AG04450 (cell line): ENCODE data around the gene MRI1. TPM values are rescaled to one million over a fixed set of nuclear protein-coding genes. Genes with fewer than 3 reads are reported as not detected.

ENCODE experiments used
- CTCF ChIA-PET: fragments of 300-600, 350-600 bp; formaldehyde crosslinking; extraction: SDS; loops from one replicate; lab custom pipeline; 2022; ENCODE audit warnings: antibody characterized with exemption, inconsistent platforms; lab: Charles Lee
- POLR2A ChIA-PET: fragments of 350-600 bp; formaldehyde crosslinking; extraction: SDS; loops from one replicate; lab custom pipeline; 2021; ENCODE audit warnings: antibody characterized with exemption, inconsistent platforms; lab: Yijun Ruan, JAX
- DNase-seq: peaks from one replicate; pipeline ENCODE4 v3.0.0-alpha.2; 2011; ENCODE audit warnings: low read depth, low spot score
- H3K27ac ChIP-seq: one replicate; pipeline ENCODE4 v1.5.1; 2012; ENCODE audit warnings: low read depth, low read length, control low read depth
- H3K27me3 ChIP-seq: one replicate; pipeline ENCODE4 v1.6.0; 2012; ENCODE audit warnings: low read length; ENCODE audit not compliant: control insufficient read depth, insufficient read depth
- H3K4me3 ChIP-seq: 2 replicates; pipeline ENCODE4 v1.5.1; 2011; ENCODE audit warnings: mild to moderate bottlenecking, low read depth, low read length, control low read depth
- H3K9me3 ChIP-seq: 2 replicates; pipeline ENCODE4 v1.5.1; 2012; ENCODE audit warnings: low read length; ENCODE audit not compliant: control insufficient read depth, insufficient read depth
- CTCF ChIP-seq: IDR thresholded peaks from 2 replicates; pipeline ENCODE4 v1.5.1; 2011; ENCODE audit warnings: low read depth, low read length, control low read depth, inconsistent platforms
- polyA plus RNA-seq: library from polyadenylated mRNA; depleted of rRNA; stranded (reverse); fragments of >200 nt; gene quantifications from 2 replicates; pipeline ENCODE4 v1.2.3, GENCODE V29; 2011

MRI1 gene
- polyA plus RNA-seq, 1 experiment: 20.2 TPM

- POLR2A ChIA-PET: interaction anchor here (1.1 kb wide), 1 partner anchor 34 kb away, joined by 3 read pairs; no protein-coding TSS in a partner anchor
- peaks cover 2% of the 10 kb centered on the region; the same call in 1 of the 2 replicates for H3K9me3 ChIP-seq
- no peak for DNase-seq
- no peak overlapping the region for H3K27ac ChIP-seq
- TF ChIP-seq CTCF: 0 out of 2 replicates have a peak, but pooled peaks have one; percentile 15
- H3K27me3 ChIP-seq: no peaks in the 10 kb centered on the region
- no peak overlapping the region for H3K4me3 ChIP-seq
- CTCF ChIA-PET: interaction anchor here (1.1 to 1.6 kb wide), 2 partner anchors 21 to 57 kb away, joined by 3 to 4 read pairs; no protein-coding TSS in a partner anchor
These were observed 40.7 kb downstream of the MRI1 start for GRCh38 chr19:13804830-13805683.

- no peak for DNase-seq
- H3K27ac ChIP-seq: no peak overlapping the region
- no peak overlapping the region for H3K4me3 ChIP-seq
- TF ChIP-seq CTCF: no peak
- POLR2A ChIA-PET: no interaction called here
- H3K27me3 ChIP-seq: no peaks in the 10 kb centered on the region
- peaks cover 2% of the 10 kb centered on the region; the same call in 1 of the 2 replicates for H3K9me3 ChIP-seq
- CTCF ChIA-PET: no interaction called here
These were observed 42.4 kb downstream of the MRI1 start for GRCh38 chr19:13806728-13807127.

GRCh38 chr19:13807421-13808021 is 43.2 kb downstream of the MRI1 start:
- Histone ChIP-seq H3K4me3 (no peak overlapping the region), H3K27me3 (no peaks in the 10 kb centered on the region), H3K27ac (no peak overlapping the region), H3K9me3 (peaks cover 2% of the 10 kb centered on the region; the same call in 1 of the 2 replicates)
- no peak for DNase-seq
- CTCF ChIA-PET: no interaction called here
- TF ChIP-seq CTCF: no peak
- POLR2A ChIA-PET: no interaction called here

- Histone ChIP-seq H3K4me3 (no peak overlapping the region), H3K27ac (no peak overlapping the region), H3K9me3 (peaks cover 5% of the 10 kb centered on the region; the same call in 1 of the 2 replicates), H3K27me3 (no peaks in the 10 kb centered on the region)
- DNase-seq: no peak
- ChIA-PET POLR2A (no interaction called here), CTCF (no interaction called here)
- TF ChIP-seq CTCF: no peak
These were observed 44.5 kb downstream of the MRI1 start for GRCh38 chr19:13808856-13809255.

GRCh38 chr19:13812544-13812943 is 48.2 kb downstream of the MRI1 start:
- TF ChIP-seq CTCF: no peak
- ChIA-PET POLR2A (no interaction called here), CTCF (no interaction called here)
- peaks cover 3% of the 10 kb centered on the region; the same call in 1 of the 2 replicates for H3K9me3 ChIP-seq
- no peak for DNase-seq
- no peak overlapping the region for H3K4me3 ChIP-seq
- H3K27ac ChIP-seq: no peak overlapping the region
- H3K27me3 ChIP-seq: no peaks in the 10 kb centered on the region
